CD4-positive, alpha-beta T cell treated with Interleukin-21 for 1 hour (primary cell): ENCODE measurements around the gene KRTAP1-3.
"Not testable (repeated sequence)": the region's sequence is repeated elsewhere in the genome, so short reads cannot be mapped to it uniquely, and the experiment has no call there.

Experiments used
- DNase-seq: peaks from one replicate; pipeline ENCODE4 v3.0.0-alpha.2; 2020

Gene KRTAP1-3

DNA sequence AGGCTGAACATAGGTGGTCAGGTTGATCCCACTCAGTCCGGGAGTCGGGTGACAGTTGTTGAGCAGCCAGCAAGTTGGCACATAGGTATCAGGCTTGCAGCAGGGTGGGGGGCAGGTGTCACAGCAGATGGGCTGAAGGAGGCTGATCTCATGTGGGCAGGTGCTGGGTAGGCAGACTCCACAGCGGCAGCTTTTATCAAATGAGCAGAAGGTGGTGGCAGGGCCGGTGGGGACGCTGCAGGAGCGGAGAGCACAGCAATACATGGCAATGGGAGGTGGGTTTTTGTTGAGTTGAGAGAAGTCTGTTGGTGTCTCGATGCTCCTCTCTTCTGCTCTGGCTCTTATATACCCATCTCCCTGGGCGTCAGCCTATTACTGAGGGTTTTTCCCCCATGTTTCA lies 25.9 kb downstream of the KRTAP1-3 start, which contains the start of gene KRTAP3-1:
TSS of gene KRTAP3-1 (minus strand) at position 318 of the 400 bp plus-strand sequence. CDS start at position 264, 54 bp downstream.
- no peak for DNase-seq

DNA sequence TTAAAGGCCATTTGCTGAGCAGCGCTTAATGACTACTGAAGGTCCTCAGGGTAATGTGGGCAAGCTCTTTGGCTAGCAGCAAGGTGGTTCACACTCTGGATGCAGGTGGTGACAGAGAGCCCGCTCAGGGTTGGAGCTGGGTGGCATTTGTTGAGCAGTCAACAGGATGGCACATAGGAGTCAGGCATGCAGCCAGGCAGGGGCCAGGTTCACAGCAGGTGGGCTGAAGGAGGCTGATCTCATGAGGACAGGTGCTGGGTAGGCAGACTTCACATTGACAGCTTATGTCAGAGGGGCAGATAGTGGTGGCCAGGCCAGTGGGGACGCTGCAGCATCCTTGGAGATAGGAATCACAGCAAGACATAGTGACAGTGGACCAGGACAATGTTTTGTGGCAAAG lies 30.3 kb downstream of the KRTAP1-3 start:
- DNase-seq = no peak

DNA sequence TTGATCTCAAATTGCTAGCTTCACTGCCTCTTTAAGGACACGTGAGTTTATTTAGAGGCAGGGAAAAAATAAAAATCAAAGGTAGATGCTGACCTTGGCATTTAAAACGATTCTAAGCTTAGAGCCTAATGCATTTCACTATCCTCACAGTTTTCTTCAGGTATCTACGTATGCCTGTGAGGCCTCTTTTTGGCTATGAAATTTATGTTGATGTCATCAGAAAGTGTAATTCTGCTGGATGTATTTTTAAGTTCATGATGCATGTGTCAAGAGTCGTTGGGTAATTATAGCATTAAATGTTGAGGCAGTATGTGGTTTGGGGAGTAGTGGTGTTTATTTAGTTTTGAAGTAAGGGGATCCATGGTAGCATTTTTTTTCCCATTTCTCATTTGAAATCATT lies 30.7 kb downstream of the KRTAP1-3 start:
- DNase-seq = no peak

DNA sequence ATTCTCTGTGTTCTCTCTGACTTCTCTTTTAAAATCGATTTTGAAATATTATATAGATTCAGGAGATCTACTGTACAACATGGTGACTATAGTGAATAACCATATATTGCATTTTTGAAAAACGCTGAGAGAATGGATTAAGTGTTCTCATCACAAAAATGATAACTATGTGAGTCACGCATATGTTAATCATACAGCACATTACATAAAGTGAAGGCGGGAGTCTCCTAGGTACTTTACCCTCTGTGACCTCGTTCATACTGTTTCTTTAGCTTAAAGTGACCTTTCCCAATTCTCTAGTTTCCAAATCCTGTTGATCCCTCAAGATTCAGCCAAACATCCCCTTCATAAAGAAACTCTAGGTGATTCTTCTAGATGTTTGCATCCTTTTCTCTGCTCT lies 31.9 kb downstream of the KRTAP1-3 start:
- no peak for DNase-seq

DNA sequence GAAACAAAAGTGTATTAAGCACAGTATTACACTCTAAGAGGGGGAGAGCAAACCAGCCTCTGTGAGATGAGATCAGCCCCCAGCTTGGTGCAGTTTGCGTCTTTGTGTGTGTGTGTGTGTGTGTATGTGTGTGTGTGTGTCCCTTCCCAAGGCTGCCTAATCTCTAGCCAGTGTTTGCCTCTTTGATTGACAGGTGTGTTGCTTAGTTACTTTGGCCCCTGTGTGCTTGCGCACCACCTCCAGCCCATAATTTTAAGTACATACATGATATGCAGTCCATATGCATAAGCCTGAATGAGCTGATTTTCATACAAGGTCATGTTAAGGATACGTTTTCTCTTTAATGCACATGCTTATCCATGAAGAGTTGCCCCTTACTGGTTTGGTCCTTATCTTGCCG lies 32.9 kb downstream of the KRTAP1-3 start:
- DNase-seq = no peak

DNA sequence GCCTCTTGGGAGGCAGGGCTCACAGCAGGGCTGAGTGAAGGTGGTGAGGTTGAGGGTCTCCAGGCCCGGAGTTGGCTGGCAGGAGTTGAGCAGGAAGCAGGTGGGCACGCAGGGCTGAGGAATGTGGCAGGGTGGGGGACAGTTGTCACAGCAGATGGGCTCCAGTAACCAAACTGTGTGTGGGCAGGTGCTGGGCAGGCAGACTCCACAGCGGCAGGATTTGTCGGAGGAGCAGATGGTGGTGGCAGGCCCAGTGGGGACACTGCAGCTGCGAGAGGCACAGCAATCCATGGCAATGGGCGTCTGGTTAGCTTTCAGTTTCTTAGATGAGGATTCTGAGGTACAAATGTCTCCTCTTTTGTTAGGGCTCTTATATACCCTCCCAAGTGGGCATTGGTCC lies 35.1 kb downstream of the KRTAP1-3 start, which contains the start of gene KRTAP3-2:
TSS of gene KRTAP3-2 (minus strand) at position 344 of the 400 bp plus-strand sequence. CDS start at position 291, 53 bp downstream.
- DNase-seq = not testable (repeated sequence)

DNA sequence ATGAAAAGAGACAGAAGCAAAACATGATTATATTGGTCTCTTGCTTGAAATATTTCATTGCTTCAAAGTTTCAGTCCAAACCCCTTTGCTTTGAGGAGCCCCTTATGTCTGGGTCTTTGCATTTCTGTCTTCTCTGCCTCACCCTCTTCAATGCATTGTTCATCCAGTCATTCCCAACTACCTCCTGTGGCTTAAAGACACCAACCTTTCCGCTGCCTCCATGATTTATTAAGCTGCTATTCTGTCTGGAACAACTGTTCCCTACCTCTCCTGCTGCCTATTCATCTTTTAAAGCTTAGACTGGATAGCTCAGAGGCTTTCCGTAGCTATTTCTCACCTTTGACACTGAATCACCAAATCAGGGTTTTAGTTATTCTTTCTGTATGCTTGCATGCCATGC lies 37.3 kb downstream of the KRTAP1-3 start:
- DNase-seq = no peak

DNA sequence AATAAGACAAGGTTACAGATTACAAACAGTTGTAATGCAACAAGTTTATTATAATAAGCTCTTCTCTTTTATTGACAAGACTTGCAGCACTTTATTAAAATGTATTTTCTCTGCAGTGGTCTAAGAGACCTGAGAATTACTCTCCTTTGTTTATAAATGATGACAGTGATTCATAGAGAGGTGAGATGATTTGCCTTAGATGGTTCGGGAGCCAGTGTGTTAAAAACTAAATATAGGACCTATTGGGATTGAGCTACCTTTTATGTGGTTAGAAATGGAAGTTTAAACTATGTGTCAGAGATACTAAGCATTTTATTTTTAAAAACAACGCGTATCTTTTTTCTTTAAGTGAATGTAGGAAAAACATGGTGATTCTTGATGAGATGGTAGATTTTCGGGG lies 37.8 kb downstream of the KRTAP1-3 start:
- no peak for DNase-seq

DNA sequence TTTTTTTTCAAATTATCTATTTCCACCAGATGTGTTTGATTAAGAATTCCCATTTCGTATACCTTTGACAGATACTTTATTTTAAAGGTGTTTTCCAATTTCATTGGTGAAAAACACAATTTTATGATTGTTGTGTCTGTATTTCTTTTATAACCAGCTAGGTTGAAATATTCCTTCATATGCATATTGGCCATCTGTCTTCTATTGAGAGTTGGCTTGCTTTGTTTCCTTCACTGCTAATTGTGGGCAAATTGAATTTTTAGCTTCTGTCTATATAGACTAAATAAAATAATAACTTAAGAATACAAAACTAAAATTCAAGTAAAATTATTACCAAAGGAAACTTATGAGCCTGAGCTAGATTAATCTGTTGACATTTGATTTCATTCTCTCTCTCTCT lies 39.6 kb downstream of the KRTAP1-3 start:
- DNase-seq = no peak

DNA sequence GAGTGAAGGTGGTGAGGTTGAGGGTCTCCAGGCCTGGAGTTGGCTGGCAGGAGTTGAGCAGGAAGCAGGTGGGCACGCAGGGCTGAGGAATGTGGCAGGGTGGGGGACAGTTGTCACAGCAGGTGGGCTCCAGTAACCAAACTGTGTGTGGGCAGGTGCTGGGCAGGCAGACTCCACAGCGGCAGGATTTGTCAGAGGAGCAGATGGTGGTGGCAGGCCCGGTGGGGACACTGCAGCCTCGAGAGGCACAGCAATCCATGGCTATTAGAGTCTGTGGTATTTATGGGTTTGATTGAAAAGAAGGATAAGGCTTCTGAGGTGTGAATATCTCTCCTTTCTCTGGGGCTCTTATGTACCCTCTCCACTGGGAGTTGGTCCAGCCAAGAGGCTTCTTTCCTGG lies 40.8 kb downstream of the KRTAP1-3 start, which contains the start of gene KRTAP3-3:
TSS of gene KRTAP3-3 (minus strand) at position 326 of the 400 bp plus-strand sequence. CDS start at position 259, 67 bp downstream.
- DNase-seq = no peak

DNA sequence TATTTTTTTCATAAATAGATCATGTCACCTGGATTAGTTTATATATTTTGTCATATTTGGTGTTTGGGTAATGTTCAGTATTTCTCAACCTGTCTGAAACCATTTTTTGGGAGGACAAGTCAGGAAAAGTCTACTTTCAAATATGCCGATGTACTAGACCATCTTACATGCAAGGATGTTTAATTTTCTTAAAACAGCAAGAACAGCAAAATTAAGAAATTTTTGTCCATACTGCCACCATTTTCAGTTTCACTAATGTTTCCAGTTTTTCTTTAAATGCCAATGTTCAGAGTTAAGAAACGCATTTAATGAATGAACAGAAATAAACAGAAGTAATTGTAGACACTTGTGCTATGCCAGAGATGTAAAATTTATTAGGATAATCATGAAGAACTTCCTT lies 41.6 kb downstream of the KRTAP1-3 start:
- no peak for DNase-seq

DNA sequence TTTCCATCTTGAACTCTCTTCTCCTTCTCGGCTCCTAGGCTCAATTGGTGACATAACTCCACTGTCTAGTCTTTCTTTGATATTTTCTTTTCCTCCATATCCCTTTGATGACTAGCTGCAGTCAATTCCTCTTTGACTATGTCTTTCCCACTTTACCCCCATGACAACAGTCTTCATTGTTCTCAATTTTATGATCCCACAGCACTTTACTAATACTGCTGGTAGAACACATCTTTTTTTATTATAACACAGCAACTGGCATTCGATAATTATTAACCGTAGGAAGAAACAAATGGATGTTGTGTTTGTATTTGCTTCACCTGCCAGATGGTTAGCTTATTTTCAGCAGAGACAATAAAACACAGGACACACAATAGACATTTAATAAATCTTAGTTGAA lies 42.0 kb downstream of the KRTAP1-3 start:
- DNase-seq = no peak

DNA sequence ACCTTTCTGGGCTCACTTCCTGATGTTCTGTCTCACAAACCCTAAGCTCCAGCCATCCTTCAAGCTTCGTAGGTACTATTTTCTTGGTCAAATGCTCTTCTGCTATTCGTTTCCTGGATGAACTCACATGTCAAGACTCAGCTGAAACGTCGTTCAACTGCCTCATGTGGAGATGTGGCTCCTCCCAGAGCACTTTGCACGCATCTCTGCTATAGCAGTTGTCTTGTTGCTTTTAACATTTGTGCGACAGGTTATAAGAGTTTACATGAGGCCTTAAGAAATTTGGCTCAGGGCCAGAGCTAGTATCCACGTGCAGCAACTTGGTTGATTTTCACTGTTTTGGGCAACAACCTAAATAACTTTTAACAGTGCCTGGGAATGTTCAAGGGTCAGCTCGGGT lies 47.8 kb downstream of the KRTAP1-3 start:
- no peak for DNase-seq

DNA sequence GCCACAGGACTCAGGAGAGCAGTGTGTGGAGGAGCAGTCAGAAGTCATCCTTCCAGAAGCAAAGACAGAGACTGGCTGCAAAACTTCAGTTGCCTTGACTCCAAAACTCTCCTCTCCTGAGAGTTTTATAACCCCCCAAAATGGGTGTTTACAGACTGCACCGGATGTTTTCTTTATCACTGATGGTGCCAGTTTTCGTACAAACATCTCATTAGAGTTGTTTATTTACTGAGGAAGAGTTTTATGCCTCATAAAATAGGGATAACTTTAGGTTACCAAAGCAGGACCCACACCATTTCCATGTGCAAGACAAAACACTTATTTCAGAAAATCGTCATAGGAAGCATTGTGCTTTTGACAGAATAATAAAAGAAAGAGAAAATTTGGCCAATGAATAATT lies 50.4 kb downstream of the KRTAP1-3 start, which contains the start of gene KRT40:
TSS of gene KRT40 (minus strand) at position 101 of the 400 bp plus-strand sequence. CDS start at position 48, 53 bp downstream.
- DNase-seq = no peak
